Measurements from ENCODE around the gene TDRD12.
"Not testable (repeated sequence)": the region's sequence is repeated elsewhere in the genome, so short reads cannot be mapped to it uniquely, and the experiment has no call there.

Gene TDRD12

DNA sequence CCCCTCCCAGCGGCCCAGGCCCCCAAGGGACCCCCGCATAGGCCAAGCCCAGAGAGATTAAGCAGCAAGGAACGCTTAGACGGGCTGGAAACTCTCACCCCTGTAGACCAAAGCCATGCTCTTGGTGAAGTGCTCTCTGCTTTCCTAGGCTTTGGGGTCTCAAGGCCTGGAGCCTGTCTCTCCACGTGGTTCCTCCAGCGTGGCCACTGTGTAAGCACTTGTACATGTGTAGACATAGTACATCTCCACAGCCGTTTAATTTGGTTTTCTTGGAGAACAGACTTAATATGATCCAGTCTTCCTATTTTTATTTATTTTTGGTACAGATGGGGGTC lies 26.9 kb upstream of the TDRD12 start:
- no peak for DNase-seq (ENCODE audit: low read depth)

DNA sequence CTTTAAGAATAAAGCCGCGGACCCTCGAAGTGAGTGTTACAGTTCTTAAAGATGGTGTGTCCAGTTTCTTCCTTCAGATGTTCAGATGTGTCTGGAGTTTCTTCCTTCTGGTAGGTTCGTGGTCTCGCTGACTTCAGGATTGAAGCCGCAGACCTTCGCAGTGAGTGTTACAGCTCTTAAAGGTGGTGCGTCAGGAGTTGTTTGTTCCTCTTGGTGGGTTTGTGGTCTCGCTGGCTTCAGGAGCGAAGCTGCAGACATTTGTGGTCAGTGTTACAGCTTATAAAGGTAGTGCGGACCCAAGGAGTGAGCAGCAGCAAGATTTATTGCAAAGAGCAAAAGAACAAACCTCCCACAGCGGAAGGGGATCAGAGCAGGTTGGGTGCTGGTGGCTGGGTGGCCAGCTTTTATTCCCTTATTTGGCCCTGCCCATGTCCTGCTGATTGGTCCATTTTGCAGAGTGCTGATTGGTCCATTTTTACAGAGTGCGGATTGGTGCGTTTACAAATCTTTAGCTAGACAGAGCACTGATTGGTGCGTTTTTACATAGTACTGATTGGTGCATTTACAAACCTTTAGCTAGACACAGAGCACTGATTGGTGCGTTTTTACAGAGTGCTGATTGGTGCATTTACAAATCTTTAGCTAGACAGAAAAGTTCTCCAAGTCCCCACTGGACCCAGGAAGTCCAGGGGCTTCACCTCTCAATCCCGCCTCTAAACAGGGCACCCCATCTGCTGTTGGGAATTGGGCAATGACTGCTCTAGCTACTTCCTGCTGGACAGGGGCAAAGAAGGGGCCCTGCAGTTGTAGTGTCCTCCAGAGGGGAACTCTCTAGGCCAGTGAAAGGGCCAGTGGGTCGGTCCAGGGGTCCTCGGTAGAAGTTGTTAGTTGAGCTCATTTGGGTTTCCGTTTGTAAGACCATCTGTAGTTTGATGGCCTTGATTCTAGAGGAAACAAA lies 26.1 kb upstream of the TDRD12 start:
- not testable (repeated sequence) for DNase-seq (ENCODE audit: low read depth)

DNA sequence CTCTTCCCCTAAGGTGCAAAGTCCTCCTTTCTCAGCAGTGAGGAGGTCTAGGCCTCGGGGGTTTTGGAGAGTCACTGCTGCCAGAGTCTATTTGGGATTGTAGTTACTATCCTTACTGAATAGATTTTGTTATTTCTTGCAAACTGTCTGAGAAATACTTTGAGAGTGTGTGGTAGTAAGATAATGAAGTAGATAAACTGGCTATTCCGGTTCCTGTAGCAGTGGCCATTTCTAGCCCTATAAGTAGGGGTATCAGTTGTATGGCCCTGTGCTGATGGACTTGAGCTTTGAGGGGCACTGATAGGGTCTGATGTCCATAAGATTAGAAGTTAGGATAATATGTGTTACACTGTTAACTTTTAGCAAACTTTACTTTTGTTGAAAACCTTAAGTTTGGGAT lies 25.3 kb upstream of the TDRD12 start:
- not testable (repeated sequence) for DNase-seq (ENCODE audit: low read depth)

DNA sequence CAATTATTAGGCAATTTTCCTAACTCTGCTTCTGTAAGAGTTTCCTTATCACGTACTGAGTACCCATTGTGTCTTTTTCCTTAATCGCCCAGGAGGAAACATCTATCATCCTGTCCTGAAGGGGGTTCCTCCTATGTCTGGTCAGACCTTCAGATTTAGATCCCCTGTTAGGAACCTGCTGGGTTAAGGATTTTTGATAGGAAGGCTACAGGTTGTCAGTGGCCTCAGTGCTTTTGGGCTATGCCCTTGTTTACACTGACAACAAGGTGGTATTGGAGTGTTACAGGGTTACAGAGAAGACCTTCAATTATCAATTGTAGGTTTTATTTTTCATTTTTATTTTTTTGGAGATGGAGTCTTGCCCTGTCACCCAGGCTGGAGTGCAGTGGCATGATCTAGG lies 24.7 kb upstream of the TDRD12 start:
- not testable (repeated sequence) for DNase-seq (ENCODE audit: low read depth)

DNA sequence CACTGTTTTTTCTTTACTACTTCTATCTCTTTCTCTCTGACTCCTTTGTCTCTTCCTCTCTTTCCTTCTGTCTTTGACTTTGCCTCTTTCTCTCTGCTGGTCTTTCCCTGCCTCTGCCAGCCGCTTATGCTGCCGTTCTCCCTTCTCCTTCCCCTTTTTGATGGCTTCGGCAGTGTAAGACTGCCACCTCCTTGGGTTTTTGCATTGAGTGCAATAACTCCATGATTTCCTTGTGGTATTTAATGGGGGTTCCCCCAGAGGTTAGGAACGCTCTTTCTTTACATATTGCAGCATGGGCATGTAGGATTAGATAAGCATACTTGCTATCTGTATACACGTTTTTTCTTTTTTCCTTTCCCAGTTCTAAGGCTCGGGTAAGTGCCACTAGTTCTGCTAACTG lies 24.1 kb upstream of the TDRD12 start:
- not testable (repeated sequence) for DNase-seq (ENCODE audit: low read depth)

DNA sequence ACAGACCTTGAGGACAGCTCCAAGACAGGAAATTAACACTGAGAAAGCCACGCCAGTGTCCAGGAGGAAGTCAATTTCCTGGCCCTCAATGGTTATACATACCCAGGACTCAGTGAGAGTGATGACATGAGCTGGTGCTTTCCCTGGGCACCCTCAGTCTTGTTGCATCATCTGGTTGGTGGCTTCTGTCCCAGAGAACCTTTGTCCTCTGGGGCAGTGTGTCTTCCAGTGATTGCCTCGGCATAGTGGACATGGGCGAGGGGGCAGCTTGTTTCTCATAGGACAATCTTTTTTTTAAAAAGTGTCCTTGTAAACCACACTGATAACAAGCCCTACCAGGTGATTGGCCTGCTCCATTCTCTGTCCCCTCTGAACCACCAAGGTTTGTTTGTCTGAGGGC lies 22.8 kb upstream of the TDRD12 start:
- not testable (repeated sequence) for DNase-seq (ENCODE audit: low read depth)

DNA sequence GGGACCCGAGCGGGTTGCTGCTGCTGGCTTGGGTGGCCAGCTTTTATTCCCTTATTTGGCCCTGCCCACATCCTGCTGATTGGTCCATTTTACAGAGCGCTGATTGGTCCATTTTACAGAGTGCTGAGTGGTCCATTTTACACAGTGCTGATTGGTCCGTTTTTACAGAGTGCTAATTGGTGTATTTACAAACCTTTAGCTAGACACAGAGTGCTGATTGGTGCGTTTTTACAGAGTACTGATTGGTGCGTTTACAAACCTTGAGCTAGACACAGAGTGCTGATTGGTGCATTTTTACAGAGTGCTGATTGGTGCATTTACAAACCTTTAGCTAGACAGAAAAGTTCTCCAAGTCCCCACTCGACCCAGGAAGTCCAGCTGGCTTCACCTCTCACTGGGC lies 19.4 kb upstream of the TDRD12 start:
- DNase-seq (ENCODE audit: low read depth) = not testable (repeated sequence)

DNA sequence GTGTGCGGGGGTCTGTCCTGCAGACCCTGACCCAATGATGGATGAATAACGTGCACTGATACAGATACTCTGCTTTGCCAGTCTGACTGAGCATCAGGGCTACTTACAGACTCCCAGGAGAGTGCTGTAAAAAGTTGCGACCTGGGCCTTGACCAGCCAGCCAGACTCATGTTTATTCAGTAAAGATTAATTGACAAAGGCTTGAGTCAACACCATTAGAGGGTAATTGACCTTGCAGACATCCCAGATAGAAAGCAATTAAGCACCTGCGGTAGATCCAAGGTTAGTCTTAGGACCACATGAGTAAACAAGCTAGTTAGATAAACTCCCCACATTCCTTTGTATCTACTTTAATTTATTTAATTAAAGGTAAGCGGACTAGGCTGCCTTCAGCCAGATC lies 17.6 kb upstream of the TDRD12 start:
- no peak for DNase-seq (ENCODE audit: low read depth)

DNA sequence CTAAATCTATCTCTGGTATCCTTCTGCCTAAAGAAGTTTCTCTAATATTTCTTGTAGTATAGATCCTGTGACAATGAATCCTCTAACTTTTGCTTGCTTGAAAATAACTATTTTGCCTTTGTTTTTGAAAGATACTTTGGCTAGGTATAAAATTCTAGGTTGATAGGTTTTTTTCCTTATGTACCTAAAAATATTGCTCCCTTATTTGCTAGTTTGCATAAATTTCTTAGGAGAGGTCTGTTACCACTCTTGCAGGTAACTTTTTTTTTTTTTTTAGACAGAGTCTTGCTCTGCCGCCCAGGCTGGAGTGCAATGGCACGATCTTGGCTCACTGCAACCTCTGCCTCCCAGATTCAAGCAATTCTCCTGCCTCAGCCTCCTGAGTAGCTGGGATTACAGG lies 15.6 kb upstream of the TDRD12 start:
- not testable (repeated sequence) for DNase-seq (ENCODE audit: low read depth)

DNA sequence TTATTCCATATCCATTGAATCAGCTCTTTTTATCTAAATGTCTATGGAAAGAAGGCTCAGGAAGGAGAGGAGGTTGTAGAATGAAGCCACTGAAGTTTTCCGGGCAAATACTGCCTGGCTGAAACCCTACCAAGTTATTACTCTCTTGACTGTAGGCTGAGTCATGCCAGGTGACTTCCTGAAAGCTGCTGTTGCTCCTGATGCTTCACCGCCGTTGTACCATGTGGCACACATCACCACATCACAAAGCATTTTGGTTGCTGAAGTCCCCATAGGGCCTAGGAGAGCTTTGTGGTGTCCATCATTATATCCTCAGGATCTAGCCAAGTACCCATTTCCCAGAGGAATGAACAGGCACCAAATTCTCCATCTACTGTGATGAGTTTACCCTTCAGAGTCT lies 11.1 kb upstream of the TDRD12 start:
- no peak for DNase-seq (ENCODE audit: low read depth)

DNA sequence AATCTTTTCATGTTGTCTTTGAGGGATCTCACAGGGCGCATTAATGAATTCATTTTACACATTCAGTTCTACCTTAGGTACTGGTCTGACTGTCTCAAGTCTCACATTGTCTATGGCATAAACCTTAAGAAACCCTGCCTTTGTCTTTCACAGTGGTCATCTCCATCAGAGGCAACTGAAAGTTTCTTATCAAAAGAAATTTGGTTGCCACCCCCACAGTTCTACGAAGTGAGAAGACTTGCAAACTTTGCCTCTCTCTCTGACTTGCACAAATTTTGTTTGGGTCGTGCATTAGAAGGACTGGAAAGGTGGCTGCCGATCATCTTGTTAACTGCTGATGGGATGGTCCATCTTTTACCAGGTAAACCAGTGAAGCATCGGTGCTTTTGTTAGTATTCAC lies 10.5 kb upstream of the TDRD12 start:
- DNase-seq (ENCODE audit: low read depth) = no peak

DNA sequence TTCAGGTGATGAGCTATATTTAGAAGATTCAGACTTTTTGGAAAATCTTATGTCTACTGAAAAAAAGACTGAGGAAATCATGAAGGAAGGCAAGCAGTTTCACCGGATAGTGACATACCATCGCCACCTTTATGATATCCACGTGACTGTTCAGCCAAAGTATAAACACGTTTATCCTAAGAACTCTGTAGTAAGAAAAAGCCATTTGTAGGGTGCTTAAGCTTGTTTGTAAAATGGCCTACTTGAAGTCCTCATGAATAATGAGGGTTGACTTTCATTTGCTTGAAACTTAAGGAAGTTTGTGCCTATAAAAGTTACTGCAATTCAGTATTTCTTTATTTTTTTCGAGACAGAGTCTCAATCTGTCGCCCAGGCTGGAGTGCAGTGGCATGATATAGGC lies 7.8 kb upstream of the TDRD12 start:
- DNase-seq (ENCODE audit: low read depth) = no peak

DNA sequence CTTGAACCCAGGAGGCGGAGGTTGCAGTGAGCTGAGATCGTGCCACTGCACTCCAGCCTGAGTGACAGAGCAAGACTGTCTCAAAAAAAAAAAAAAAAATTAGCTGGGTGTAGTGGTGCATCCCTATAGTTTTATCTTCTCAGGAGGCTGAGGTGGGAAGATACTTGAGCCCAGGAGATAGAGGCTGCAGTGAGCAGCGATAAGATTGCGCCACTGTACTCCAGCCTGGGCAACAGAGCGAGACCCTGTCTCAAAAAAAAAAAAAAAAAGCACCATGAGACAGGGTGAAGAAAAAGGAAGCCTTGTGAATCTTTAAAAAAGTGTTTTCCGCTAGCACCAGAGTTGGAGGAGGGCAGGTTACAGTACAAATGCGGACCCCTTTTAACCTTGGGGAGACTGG lies 3.4 kb upstream of the TDRD12 start:
- not testable (repeated sequence) for DNase-seq (ENCODE audit: low read depth)

DNA sequence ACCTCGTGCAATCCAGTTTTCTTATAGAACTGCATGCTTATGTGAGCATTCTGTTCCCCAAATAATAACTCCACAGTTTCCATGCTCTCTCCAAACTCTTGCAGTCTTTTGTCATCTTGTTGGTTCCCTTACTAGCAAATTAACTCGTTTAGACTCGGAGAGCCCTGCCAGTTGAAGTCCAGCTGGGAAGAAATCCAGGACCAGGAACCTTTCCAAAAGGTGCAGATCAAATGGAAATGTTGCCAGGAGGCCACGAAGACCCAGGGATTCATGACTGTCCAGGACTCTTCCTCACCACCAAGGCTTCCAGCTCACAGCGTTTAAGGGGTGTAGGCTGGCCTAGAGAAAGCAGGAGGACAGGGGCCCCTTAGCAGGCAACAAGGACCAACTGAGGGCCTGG lies 2.1 kb upstream of the TDRD12 start:
- no peak for DNase-seq (ENCODE audit: low read depth)

DNA sequence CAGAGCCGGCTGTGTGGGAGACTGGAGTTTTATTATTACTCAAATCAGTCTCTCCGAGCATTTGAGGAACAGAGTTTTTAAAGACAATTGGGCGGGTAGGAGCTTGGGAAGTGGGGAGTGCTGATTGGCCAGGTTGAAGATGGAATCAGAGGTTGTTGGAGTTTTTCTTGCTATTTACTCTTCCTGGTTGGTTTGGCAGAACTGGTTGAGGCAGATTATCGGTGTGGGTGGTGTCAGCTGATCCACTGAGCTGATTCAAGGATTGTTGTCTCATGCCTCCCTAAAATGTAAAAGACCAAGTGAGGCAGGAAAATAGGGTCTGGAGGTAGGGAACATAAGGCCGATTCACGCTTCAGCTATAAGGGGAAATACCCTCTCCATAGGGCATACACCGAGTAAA lies 1.3 kb upstream of the TDRD12 start:
- no peak for DNase-seq (ENCODE audit: low read depth)

DNA sequence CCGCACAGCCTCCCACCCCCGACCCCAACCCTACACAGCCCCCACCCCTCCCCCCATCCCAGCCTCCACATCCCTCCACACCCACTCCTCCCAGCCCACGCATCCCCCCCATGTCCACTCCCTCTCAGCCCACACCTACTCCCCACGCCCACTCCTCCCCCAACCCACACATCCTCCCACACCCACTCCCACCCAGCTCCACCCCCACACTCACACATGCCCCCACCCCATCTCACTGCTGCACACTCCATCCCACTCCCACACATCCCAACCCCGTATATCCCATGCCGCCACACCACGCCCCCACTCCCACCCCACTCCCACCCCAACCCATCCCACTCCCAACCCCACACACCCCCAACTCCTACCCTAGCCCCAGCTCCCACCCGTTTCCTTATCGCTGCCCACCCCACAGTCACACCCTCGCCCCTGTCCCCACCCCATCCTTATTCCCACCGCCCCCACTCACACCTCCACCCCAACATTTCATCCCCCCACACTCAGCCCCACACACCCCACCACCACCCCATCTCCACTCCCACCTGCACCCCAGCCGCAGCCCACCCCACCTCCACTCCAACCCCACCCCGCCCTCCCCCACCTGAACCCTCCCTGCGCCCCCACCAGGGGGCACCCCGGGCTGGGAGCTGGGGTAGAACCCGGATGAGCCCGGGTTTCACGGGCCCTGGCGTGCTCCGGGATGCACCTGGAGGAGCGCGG lies 809 bp downstream of the TDRD12 start:
- no peak for DNase-seq (ENCODE audit: low read depth)

DNA sequence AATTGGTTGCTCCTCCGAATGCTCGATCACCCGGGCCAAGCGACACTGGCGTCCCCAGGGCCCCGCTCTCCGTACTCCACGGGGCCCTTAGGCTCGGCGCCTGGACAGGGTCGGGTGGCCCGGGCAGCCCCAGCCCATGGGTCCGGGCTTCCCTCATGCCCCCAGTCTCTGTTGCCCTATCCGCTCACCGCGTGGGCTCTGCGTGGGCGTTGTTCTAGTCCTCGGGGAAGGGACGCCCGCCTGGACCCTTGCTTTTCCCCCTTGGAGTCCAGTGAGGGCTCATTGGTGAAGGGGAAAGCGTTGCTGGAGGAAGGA lies 1.3 kb downstream of the TDRD12 start:
- DNase-seq (ENCODE audit: low read depth) = no peak

DNA sequence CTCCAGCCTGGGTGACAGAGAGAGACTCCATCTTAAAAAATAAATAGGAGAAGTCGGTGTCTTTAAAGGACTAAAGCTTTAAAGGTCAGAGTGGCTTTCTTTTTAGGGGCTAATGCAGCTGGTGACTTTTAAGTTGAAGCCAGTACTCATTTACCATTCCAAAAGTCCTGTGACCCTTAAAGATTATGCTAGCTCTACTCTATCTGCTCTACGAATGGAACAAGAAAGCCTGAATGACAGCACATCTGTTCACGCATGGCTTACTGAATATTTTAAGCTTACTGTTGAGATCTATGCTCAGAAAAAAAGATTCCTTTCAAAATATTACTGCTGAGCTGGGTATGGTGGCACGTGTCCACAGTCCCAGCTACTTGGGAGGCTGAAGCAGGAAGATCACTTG lies 16.4 kb downstream of the TDRD12 start:
- no peak for DNase-seq (ENCODE audit: low read depth)

DNA sequence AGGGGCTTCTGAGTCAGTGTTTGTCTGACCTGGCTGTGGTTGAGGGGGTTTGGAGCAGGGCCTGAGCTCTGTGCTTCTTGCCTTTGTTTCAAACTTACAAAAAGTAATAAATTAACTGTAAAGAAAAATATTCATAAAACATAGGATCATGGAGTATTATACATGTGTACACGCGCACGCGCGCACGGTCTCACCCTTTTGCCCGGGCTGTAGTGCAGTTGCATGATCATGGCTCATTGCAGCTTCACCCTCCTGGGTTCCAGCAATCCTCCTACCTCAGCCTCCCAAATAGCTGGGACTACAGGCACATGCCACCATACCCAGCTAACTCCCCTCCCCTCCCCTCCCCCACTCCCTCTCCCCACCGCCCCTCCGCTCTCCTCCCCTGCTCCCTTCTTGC lies 23.5 kb downstream of the TDRD12 start:
- no peak for DNase-seq (ENCODE audit: low read depth)

DNA sequence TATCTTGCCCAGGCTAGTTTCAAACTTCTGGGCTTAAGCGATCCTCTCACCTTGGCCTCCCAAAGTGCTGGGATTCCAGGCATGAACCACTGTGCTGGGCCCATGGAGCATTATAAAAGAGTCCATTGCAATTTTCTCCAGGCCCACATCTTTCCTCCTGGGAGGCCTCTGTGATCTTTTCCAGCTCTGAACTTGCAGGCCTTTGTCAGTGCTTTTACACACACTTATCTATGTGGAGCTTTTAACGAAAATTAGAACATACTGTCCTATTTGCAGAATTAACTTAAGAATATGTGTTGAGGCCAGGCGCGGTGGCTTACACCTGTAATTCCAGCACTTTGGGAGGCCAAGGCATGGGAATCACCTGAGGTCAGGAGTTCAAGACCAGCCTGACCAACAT lies 23.9 kb downstream of the TDRD12 start:
- no peak for DNase-seq (ENCODE audit: low read depth)

DNA sequence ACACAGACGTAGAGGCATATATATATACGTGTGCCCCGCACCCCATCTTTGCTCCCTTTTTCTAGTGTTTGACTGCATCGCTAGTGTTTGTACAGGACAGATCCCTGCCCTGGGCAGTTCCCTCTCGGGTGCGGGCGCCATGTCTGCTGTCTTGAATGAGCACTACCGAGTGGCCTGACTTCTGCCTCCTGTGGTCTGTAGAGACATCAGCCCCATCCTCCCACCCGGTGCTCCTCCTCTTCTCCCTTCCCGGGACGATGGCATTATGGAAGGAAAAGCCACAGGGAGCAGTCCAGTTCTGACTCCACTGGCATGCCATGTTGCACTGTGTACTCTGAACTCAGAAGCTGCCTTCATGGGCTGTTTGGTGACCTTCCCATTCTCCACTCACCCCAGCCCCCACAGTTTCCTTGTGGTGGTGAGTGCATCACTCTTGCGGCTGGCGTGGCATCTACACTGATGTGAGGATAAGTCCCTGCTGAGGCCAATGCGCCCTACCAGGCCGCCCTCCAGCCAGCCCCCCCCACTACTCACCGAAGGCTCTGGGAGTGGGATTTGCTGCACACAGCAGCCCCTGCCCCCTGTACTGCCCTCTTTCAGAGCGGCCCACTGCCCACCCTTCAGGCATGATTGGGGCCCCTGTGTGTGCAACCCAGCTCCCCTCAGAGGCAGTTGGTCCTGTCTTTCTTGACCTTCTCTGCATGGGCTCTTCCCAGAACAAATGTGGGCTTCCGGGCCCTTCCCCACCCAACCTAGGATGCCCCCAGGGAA lies 25.2 kb downstream of the TDRD12 start:
- DNase-seq (ENCODE audit: low read depth) = no peak

DNA sequence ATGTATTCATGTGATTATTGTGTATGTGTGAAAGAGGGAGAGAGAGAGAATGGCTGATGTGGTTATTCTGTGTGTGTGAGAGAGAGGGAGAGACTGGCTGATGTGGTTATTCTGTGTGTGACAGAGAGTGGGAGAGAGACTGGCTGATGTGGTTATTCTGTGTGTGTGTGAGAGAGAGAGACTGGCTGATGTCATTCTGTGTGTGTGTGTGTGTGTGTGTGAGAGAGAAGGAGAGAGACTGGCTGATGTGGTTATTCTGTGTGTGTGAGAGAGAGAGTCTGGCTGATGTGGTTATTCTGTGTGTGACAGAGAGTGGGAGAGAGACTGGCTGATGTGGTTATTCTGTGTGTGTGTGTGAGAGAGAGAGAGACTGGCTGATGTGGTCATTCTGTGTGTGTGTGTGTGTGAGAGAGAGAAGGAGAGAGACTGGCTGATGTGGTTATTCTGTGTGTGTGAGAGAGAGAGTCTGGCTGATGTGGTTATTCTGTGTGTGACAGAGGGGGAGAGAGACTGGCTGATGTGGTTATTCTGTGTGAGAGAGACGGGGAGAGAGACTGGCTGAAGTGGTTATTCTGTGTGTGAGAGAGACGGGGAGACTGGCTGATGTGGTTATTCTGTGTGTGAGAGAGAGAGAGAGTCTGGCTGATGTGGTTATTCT lies 26.2 kb downstream of the TDRD12 start:
- not testable (repeated sequence) for DNase-seq (ENCODE audit: low read depth)
